Erythroblast (primary cell): Measurements from ENCODE around the gene ACSM6.
"Not testable (repeated sequence)": the region's sequence is repeated elsewhere in the genome, so short reads cannot be mapped to it uniquely, and the experiment has no call there.

Experiments
- DNase-seq, 2 experiments: peaks; one replicate each; lab custom pipeline; 2025; lab: John Stamatoyannopoulos, UW
- GATA1 ChIP-seq: IDR thresholded peaks from 2 replicates; pipeline ENCODE4 v1.6.1; 2011; ENCODE audit warnings: low read depth, mild to moderate bottlenecking, control low read depth, low read length, moderate library complexity
- POLR2A ChIP-seq: IDR thresholded peaks from 2 replicates; pipeline ENCODE4 v1.6.1; 2011; ENCODE audit warnings: mild to moderate bottlenecking, low read length

Gene ACSM6

DNA sequence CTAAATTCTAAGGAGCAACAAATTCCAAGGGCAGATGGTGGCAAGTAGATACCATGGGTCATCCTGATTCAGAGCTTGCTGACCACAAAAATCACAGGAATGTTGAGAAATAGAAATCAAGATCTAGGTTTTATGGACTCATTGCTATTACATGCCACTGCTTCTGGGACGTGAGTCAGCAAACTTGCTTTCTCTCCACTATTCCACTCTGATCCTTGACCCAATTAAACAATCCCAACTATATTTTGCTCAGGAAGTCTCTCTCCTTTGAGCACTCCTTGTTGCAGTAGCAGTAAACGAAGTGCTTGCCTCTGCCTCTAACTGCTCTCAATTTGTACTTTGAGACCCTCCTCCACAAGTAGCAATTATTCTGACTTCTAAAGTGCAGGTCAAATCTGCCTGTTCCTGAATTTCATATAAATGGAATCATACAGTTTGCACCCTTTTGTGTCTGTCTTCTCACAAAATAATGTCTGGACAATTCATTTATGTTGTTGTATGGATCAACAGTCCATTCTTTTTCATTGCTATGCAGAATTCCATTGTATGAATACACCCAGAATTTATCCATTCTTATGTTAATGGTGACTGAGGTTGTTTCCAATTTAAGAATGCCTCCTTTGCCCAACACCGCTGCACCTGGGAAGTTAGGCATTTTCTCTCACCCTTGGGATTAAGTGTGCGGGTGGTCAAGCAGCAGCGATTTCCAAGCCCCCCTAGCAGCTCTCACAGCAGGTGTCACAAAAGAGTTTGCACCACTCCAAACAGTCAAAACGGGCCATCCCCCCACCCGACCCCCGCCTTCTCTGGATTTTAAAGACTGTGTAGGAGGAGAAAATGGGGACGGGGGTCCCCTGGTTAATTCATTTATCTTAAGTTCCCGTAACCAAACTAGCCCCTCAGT is 35.9 kb downstream of the ACSM6 start:
- no peak for DNase-seq
- TF ChIP-seq POLR2A = no peak
- no peak for TF ChIP-seq GATA1

DNA sequence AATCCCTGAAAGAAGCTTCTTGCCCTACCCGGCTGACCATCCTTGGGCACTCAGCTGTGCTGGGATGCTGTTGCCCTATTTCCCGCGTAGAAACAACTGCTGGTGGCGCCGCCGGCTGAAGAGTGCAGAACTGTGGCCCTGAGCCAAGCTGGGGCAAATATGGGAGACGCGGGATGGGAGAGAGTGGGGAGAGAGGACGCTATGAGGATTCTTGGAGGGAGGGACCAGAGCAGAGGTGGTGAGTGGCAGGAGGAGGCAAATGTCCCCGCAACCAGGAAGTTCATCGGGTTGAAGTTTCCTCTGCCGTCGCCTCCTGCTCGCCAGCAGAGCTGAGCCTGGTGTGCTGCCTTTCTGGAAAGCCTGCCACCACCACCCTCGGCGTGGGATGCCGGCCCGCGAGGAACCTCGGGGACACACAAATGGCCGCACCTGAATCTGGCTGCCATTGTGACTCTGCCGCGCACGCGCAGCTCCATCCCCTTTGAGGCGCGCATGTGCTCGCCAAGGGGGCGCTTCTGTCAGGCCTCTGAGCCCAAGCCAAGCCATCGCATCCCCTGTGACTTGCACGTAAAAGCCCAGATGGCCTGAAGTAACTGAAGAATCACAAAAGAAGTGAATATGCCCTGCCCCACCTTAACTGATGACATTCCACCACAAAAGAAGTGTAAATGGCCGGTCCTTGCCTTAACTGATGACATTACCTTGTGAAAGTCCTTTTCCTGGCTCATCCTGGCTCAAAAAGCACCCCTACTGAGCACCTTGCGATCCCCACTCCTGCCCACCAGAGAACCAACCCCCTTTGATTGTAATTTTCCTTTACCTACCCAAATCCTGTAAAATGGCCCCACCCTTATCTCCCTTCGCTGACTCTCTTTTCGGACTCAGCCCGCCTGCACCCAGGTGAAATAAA is 36.9 kb downstream of the ACSM6 start:
- TF ChIP-seq POLR2A = peak; percentile 20
- peak; percentile 27 to 30 for DNase-seq

DNA sequence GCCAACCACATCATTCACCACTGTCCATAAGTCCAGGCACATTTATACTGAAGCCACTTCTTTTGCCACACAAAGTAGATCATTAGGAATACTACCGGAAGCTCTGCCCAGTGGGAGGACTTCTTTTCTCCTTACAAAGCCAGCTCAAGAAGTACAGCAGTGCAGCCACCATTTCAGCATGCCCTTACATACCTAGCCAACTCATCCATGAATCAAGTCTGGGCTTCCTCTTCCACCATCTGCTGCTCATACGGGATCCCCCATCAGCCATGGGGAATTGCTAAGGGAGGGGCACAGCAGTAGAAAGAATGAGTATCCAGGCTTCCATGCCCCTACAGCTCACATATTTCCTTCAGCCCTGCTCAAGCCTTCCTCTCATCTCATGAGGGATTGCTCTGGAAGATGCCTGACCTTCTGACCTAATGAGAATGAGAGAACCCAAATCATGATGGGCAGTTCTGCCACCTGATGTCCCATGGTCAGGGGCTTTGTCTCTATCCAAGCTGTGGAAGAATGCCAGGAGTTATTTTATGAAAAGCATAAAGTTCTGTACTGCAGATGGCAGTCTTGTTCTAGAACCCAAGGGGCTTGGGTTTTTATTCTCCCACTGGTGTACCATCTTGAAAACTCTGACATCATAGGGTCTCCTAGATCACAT is 39.5 kb downstream of the ACSM6 start:
- no peak for DNase-seq
- TF ChIP-seq GATA1 = no peak
- TF ChIP-seq POLR2A = no peak

DNA sequence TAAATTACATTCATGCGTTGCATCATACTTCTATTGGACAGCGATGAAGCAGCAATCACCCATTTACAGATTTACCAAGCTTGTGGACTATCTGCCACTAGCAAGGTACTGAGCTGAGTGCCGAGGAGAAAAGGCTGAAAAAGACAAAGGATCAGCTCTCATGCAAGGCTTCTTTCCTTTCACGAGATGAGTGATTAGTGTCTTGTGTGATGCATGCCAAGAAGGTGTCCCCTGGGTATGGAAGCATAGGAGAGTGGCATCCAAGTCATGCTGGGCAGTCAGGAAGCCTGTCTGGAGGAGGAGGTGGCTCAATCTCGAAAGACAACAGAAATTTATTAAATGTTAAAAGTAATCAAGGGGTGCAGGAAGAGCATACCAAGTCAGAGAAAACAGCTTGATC is 40.9 kb downstream of the ACSM6 start:
- TF ChIP-seq GATA1 (no peak), POLR2A (no peak)
- no peak for DNase-seq

DNA sequence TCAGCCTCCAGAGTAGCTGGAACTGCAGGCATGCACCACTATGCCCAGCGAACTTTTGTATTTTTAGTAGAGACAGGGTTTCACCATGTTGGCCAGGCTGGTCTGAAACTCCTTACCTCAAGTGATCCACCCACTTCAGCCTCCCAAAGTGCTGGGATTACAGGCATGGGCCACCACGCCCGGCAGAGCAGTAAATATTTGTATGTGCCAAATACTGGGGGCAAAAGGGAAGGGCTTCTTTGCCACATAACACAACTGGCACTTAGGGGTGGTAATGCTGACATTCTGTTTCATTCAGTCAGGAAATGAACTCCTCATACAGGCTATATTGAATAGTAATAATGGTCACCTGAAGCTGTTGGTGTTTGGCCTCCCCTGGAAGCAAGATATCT is 41.6 kb downstream of the ACSM6 start:
- DNase-seq = no peak
- TF ChIP-seq POLR2A (no peak), GATA1 (no peak)

DNA sequence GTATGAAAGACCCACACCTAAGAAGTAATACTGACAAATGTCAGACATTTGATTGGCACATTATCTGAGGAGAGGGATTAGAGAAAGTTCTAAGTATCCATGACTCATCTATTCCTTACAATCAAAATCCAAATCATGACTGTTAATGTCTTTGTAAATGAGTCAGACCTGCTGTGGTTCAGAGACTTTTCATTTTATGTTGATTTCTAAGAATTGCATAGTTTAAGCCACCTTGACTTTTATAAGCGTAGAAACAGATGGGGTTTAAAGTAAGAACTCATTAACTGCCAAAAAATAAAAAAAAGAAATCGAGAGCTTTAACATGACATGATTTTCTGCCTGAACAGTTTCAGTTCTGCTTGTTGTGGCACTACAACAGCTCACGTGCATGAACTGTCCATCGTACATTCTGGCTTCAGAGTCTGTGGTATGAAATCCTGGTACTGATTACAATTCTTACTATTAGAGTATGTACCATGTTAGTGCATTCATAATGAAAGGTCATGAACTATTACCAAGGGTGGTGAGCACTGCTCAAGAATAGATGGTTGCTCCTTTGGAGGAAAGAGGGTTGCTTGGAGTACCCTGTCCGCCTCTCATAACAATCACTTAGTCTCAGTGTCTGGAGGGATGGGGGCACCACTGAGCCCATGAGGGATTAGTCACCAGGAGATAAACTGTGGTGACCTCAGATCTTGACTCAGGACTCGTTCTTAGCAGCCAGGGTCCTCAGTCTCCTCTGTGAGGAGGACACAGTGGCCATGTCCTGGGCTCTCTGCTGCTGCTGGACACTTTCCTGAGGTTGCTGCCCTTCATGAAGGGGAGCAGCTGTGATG is 42.2 kb downstream of the ACSM6 start:
- DNase-seq = no peak
- TF ChIP-seq GATA1 = no peak
- no peak for TF ChIP-seq POLR2A

DNA sequence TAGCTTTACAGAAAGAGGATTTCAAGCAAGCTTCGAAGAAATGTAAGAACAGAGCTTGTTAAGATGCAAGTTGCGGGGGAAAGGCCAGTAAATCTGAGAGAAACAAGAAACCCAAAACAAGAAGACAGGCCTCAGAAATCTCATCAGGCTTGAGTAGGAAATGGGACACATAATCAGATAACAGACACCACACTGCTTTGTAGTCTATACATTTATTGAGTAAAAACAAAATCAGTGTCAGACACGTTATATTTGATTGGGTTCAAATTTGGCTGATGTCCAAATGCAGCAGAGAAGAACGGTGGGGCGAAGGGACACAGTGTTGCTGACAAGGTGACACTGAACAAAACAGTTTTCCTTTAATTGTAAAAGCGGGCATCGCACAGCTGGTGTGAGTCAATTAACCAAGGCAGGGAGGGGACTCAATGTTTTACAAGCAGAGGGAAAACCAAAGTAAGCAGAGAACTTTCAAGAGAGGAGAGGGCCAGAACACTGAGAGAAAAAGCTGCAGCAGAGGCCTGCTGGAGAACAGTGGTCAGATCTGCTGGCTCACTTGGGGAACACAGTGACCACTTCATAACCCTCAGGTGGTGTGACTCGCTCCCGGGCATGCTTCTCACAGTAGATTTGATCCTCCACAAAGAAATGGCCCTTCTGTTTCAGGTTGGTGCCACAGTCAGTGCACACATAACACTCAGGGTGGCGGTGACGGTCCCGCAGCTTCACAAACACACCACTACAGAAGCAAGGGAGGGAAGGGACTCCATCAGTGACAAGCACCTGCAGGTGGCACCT is 43.5 kb downstream of the ACSM6 start:
- no peak for DNase-seq
- no peak for TF ChIP-seq GATA1
- TF ChIP-seq POLR2A = no peak

DNA sequence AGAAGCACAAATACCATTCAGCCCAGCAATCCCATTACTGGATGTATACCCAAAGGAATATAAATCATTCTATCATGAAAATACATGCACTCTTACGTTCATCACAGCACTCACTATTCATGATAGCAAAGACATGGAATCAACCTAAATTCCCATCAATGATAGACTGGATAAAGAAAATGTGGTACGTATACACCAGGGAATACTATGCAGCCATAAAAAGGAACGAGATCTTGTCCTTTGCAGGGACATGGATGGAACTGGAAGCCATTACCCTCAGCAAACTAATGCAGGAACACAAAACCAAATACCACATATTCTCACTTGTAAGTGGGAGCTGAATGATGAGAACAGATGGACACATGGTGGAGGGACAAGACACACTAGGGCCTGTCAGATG is 46.1 kb downstream of the ACSM6 start:
- DNase-seq = not testable (repeated sequence)

DNA sequence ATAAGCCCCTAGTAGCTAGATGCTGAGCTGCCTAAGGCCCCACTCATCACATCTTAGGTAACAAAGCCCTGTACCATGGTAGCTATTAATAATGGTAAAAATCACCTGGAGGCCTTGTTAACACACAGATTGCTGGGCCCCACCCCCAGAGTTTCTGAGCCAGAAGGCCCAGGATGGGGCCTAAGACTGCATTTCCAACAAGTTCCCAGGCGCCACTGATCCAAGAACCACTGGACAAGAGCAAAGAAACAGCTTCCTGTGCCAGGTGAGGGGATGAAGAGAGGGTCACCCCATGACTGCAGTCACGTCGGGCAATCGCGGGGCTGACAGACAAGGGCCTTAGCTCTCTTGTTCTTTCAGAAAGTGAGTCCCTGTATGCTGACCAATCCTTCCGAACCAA is 46.8 kb downstream of the ACSM6 start:
- TF ChIP-seq GATA1 (no peak), POLR2A (no peak)
- DNase-seq = no peak

DNA sequence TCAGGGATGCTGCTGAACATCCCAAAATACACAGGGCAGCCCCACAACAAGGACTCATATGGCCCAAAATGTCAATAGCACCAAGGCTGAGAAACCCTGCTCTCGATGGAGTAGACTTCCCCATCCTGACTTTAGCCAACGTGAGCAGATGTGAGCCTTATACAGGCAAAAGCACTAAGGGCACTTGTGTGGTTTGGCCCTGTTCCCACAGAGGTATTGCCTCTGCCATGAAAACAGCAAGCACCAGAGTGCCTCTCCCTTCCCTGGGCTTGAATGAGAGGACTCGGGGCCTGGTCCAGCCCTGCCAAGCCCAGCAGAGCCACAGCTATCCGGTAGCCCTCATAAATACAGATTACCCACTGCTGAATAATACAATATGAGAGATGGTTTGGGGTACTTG is 47.5 kb downstream of the ACSM6 start:
- DNase-seq = no peak
- TF ChIP-seq POLR2A (no peak), GATA1 (no peak)

DNA sequence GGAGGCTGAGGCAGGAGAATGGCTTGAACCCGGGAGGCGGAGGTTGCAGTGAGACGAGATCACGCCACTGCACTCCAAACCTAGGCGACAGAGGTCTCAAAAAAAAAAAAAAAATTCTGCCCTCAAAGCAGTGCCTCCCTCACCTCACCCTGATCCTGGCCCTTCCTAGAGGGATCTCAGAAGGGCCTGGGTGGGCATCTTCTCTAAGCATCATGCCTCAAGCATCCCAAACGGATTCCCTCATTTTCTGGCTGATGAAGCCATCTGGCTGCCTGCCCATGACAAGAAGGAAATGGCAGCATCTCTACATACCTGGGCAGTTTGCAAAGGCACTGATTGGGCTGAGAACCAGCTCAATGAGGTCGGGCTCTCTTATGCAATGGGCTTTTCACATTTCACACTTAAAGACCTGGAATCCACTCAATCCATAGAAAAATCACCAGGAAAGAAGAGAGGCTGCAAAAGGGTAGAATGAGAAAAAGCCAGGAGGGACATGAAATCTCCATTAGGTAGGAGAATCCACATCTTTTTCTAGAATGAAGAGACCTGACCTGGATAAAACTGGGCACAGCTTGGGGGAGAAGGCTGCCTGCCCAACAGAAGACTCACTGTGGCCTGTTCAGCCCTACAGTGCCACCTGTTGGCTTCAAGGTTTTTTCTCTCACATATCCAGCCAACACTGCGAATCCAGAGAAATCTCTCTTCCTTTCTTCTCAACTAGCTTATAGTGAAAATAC is 48.7 kb downstream of the ACSM6 start:
- TF ChIP-seq POLR2A (no peak), GATA1 (no peak)
- DNase-seq = peak; percentile 42 to 58

DNA sequence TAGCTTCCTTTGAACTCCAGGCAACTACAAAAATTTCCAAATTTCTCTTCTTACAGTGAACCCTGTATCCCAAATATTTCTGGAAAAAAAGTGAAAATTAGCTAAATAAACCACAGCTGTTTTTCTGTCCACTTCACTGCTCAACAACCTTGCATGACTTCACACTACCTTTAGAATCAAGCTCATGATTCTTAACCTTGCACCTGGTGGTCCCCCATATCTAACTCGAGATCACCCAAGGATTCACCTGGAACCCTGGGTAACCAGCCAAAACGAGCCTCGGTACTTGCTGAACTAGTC is 49.2 kb downstream of the ACSM6 start:
- no peak for TF ChIP-seq POLR2A
- TF ChIP-seq GATA1 = no peak
- DNase-seq = no peak

DNA sequence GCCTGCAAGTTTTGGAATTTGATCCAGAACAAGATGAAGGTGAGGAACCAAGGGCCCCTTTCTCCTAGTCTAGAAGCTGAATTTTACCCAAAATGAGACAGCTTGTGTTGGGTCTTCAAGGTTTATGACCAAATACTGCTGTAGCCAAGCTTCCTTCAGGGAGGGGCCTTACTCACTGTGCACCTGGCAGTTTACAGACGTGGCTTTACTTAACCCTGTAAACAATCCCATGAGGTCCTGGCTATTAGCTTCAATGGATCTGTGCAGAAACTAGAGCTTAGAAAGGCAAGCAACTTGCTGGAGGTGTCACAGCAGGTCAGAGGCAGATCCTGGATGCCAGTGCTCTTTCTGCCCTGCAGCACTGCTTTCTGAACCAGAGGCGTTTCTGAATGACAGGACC is 50.1 kb downstream of the ACSM6 start:
- DNase-seq = no peak
- TF ChIP-seq GATA1 = no peak
- TF ChIP-seq POLR2A = no peak
